ENCODE data around the gene BMP2K. TPM values are rescaled to one million over a fixed set of nuclear protein-coding genes. Genes with fewer than 3 reads are reported as not detected.
"Not testable (repeated sequence)": the region's sequence is repeated elsewhere in the genome, so short reads cannot be mapped to it uniquely, and the experiment has no call there.

BMP2K gene
- total RNA-seq, 1 donor from 2014 or later: 24.0 TPM

- Mint-ChIP-seq H3K27ac (ENCODE audit: unreplicated experiment) (no peak overlapping the region), H3K27me3 (ENCODE audit: low read depth) (no peaks in the 10 kb centered on the region), H3K9me3 (no peaks in the 10 kb centered on the region), H3K4me1 (peaks cover 4% of the 10 kb centered on the region), H3K4me3 (no peak overlapping the region), H3K36me3 (ENCODE audit: low read depth) (peaks cover 8% of the 10 kb centered on the region)
- TF ChIP-seq CTCF (conservative IDR thresholded peaks at IDR 0.05): peak; percentile 92
- DNase-seq (ENCODE audit: low read depth, low spot score): no peak
Observed at GRCh38 chr4:78864405-78865024, 88.4 kb downstream of the BMP2K start.

- H3K36me3 Mint-ChIP-seq (ENCODE audit: low read depth): peaks cover 8% of the 10 kb centered on the region
- H3K27ac Mint-ChIP-seq (ENCODE audit: unreplicated experiment): no peak overlapping the region
- DNase-seq (ENCODE audit: low read depth, low spot score): no peak
- TF ChIP-seq CTCF (conservative IDR thresholded peaks at IDR 0.05): no peak
- H3K4me1 Mint-ChIP-seq: peaks cover 4% of the 10 kb centered on the region
- no peak overlapping the region for H3K4me3 Mint-ChIP-seq
- no peaks in the 10 kb centered on the region for H3K27me3 Mint-ChIP-seq (ENCODE audit: low read depth)
- no peaks in the 10 kb centered on the region for H3K9me3 Mint-ChIP-seq
Observed at GRCh38 chr4:78865451-78865850, 89.3 kb downstream of the BMP2K start.

DNA sequence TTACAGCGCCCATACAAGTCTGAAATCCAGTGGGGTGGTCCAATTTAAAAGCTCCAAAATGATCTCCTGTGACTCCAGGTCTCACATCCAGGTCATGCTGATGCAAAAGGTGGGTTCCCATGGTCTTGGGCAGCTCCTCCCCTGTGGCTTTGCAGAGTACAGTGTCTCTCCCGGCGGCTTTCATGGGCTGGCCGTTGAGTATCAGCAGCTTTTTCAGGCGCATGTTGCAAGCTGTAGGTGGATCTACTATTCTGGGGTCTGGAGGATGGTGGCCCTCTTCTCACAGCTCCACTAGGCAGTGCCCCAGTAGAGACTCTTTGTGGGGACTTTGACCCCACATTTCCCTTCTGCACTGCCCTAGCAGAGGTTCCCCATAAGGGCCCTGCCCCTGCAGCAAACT is 92.6 kb downstream of the BMP2K start:
- H3K27me3 Mint-ChIP-seq (ENCODE audit: low read depth); H3K27ac Mint-ChIP-seq (ENCODE audit: unreplicated experiment); H3K9me3 Mint-ChIP-seq; H3K4me3 Mint-ChIP-seq; H3K4me1 Mint-ChIP-seq; DNase-seq (ENCODE audit: low read depth, low spot score): not testable (repeated sequence)
- H3K36me3 Mint-ChIP-seq (ENCODE audit: low read depth): peaks cover 16% of the 10 kb centered on the region

GRCh38 chr4:78870056-78870455 is 93.9 kb downstream of the BMP2K start:
- TF ChIP-seq CTCF (conservative IDR thresholded peaks at IDR 0.05): no peak
- Mint-ChIP-seq H3K9me3 (no peaks in the 10 kb centered on the region), H3K36me3 (ENCODE audit: low read depth) (peaks cover 17% of the 10 kb centered on the region), H3K4me1 (no peaks in the 10 kb centered on the region), H3K27ac (ENCODE audit: unreplicated experiment) (no peak overlapping the region), H3K4me3 (no peak overlapping the region), H3K27me3 (ENCODE audit: low read depth) (no peaks in the 10 kb centered on the region)
- DNase-seq (ENCODE audit: low read depth, low spot score): no peak

DNA sequence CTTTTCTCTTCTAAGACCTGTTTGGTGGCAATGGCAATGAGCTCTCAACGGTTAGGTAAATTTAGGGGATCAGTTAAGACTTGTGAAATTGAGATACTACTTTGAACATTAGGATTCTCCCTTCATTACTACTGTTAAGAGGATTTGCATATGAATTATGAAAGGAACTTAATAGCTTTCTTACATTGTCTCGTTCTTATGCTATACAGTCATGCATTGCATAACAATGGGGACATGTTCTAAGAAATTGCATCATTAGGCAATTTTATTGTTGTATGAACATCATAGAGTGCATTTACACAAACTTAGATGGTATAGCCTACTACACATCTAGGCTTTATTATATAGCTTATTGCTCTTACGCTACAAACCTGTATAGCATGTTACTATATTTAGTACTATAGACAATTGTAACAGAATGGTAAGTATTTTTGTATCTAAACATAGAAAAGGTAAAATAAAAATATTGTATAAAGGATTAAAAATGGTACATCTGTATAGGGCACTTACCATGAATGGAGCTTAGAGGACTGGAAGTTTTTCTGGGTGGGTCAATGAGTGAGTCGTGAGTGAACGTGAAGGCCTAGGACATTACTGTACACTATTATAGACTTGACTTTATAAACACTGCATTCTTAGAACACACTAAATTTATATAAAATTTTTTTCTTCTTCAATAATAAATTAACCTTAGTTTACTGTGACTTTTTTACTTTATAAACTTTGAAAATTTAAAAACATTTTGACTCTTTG is 100.6 kb downstream of the BMP2K start:
- TF ChIP-seq CTCF (conservative IDR thresholded peaks at IDR 0.05): no peak
- no peak for DNase-seq (ENCODE audit: low read depth, low spot score)
- no peaks in the 10 kb centered on the region for H3K9me3 Mint-ChIP-seq
- H3K4me3 Mint-ChIP-seq: no peak overlapping the region
- H3K4me1 Mint-ChIP-seq: no peaks in the 10 kb centered on the region
- H3K36me3 Mint-ChIP-seq (ENCODE audit: low read depth): peaks cover 15% of the 10 kb centered on the region
- no peaks in the 10 kb centered on the region for H3K27me3 Mint-ChIP-seq (ENCODE audit: low read depth)
- no peak overlapping the region for H3K27ac Mint-ChIP-seq (ENCODE audit: unreplicated experiment)

- Mint-ChIP-seq H3K27me3 (ENCODE audit: low read depth) (no peaks in the 10 kb centered on the region), H3K4me3 (no peak overlapping the region), H3K4me1 (no peaks in the 10 kb centered on the region), H3K9me3 (no peaks in the 10 kb centered on the region), H3K36me3 (ENCODE audit: low read depth) (peaks cover 9% of the 10 kb centered on the region), H3K27ac (ENCODE audit: unreplicated experiment) (no peak overlapping the region)
- DNase-seq (ENCODE audit: low read depth, low spot score): no peak
- no peak for TF ChIP-seq CTCF (conservative IDR thresholded peaks at IDR 0.05)
Observed at GRCh38 chr4:78878031-78878430, 101.9 kb downstream of the BMP2K start.
